ENCODE results near the gene CNTNAP4. TPM values are rescaled to one million over a fixed set of nuclear protein-coding genes. Genes with fewer than 3 reads are reported as not detected.

Gene CNTNAP4
- total RNA-seq, 1 donor from 2014 or later = not detected

DNA sequence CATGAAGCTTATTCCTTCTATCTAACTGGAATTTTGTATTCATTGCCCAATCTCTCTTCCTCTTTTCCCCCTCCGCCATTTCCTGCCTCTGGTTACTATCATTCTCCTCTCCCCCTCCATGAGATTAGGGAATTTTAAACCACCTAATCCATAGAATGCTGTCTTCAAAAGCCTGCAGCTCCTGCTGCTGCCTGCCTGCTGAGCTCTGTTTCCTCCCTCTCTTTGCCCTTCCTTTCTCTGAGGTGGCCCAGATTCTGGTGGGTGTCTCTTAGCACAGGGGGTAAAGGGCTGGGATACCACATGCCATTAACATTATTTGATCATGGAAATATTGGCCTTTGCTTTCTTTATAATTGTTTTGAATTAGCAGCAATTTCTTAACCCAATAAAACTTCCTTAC lies 241.6 kb downstream of the CNTNAP4 start:
- H3K36me3 ChIP-seq (ENCODE audit: control insufficient read depth, insufficient read depth, low read length) = no peaks in the 10 kb centered on the region
- TF ChIP-seq CTCF (IDR thresholded peaks at IDR 0.05; ENCODE audit: insufficient read depth, low read length, poor library complexity, severe bottlenecking) = no peak
- DNase-seq (ENCODE audit: low read depth) = no peak
- no peak overlapping the region for H3K4me3 ChIP-seq (ENCODE audit: low read depth, low read length)
- H3K27me3 ChIP-seq (ENCODE audit: control insufficient read depth, insufficient read depth, low read length) = no peaks in the 10 kb centered on the region

- Histone ChIP-seq H3K27me3 (ENCODE audit: control insufficient read depth, insufficient read depth, low read length) (no peaks in the 10 kb centered on the region), H3K4me3 (ENCODE audit: low read depth, low read length) (no peak overlapping the region), H3K36me3 (ENCODE audit: control insufficient read depth, insufficient read depth, low read length) (no peaks in the 10 kb centered on the region)
- TF ChIP-seq CTCF (IDR thresholded peaks at IDR 0.05; ENCODE audit: insufficient read depth, low read length, poor library complexity, severe bottlenecking) = no peak
- DNase-seq (ENCODE audit: low read depth) = no peak
Observed at GRCh38 chr16:76524356-76524755, 247.2 kb downstream of the CNTNAP4 start.

GRCh38 chr16:76524769-76525168 lies 247.6 kb downstream of the CNTNAP4 start:
- DNase-seq (ENCODE audit: low read depth) = no peak
- no peak for TF ChIP-seq CTCF (IDR thresholded peaks at IDR 0.05; ENCODE audit: insufficient read depth, low read length, poor library complexity, severe bottlenecking)
- H3K27me3 ChIP-seq (ENCODE audit: control insufficient read depth, insufficient read depth, low read length) = no peaks in the 10 kb centered on the region
- H3K36me3 ChIP-seq (ENCODE audit: control insufficient read depth, insufficient read depth, low read length) = no peaks in the 10 kb centered on the region
- no peak overlapping the region for H3K4me3 ChIP-seq (ENCODE audit: low read depth, low read length)

GRCh38 chr16:76527244-76527643 lies 250.0 kb downstream of the CNTNAP4 start:
- Histone ChIP-seq H3K4me3 (ENCODE audit: low read depth, low read length) (no peak overlapping the region), H3K36me3 (ENCODE audit: control insufficient read depth, insufficient read depth, low read length) (no peaks in the 10 kb centered on the region), H3K27me3 (ENCODE audit: control insufficient read depth, insufficient read depth, low read length) (no peaks in the 10 kb centered on the region)
- TF ChIP-seq CTCF (IDR thresholded peaks at IDR 0.05; ENCODE audit: insufficient read depth, low read length, poor library complexity, severe bottlenecking) = no peak
- DNase-seq (ENCODE audit: low read depth) = no peak

DNA sequence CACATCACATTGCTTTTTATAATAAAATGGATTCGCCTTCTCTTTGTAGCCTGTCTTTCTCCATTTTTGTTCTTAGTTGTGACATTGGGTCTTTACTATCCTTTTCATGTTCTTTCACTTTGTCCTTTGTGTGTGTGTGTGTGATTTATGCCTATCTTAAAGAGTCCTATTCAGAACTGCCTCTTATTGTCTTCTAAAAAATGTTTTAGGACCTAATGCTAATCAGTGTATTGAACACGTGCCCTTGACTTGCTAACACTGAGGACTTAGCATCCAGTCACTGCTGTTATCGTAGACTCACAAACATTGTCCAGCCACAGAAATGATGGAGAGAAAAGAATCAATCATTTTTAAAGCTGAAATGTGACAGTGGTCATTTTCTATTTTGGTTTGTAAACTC lies 251.9 kb downstream of the CNTNAP4 start:
- no peaks in the 10 kb centered on the region for H3K36me3 ChIP-seq (ENCODE audit: control insufficient read depth, insufficient read depth, low read length)
- TF ChIP-seq CTCF (IDR thresholded peaks at IDR 0.05; ENCODE audit: insufficient read depth, low read length, poor library complexity, severe bottlenecking) = no peak
- H3K27me3 ChIP-seq (ENCODE audit: control insufficient read depth, insufficient read depth, low read length) = no peaks in the 10 kb centered on the region
- H3K4me3 ChIP-seq (ENCODE audit: low read depth, low read length) = no peak overlapping the region
- DNase-seq (ENCODE audit: low read depth) = no peak

- Histone ChIP-seq H3K4me3 (ENCODE audit: low read depth, low read length) (no peak overlapping the region), H3K27me3 (ENCODE audit: control insufficient read depth, insufficient read depth, low read length) (no peaks in the 10 kb centered on the region), H3K36me3 (ENCODE audit: control insufficient read depth, insufficient read depth, low read length) (no peaks in the 10 kb centered on the region)
- no peak for DNase-seq (ENCODE audit: low read depth)
- TF ChIP-seq CTCF (IDR thresholded peaks at IDR 0.05; ENCODE audit: insufficient read depth, low read length, poor library complexity, severe bottlenecking) = no peak
Observed at GRCh38 chr16:76531236-76531635, 254.0 kb downstream of the CNTNAP4 start.

Measured in kidney epithelial cell (primary cell).